22Rv1 (cell line): Measurements from ENCODE around the gene DLG1.

ENCODE experiments used
- H3K27ac ChIP-seq: fragments of 450-650 bp; 2 replicates; pipeline ENCODE4 v1.5.1; 2017
- ZFX ChIP-seq: fragments of 450-650 bp; IDR thresholded peaks from 2 replicates; pipeline ENCODE4 v1.6.1; 2017; ENCODE audit warnings: antibody characterized with exemption, borderline replicate concordance
- TF ChIP-seq, protein P1 (sequence below): fragments of 450-650 bp; IDR thresholded peaks from 2 replicates; pipeline ENCODE4 v1.5.1; 2017; ENCODE audit warnings: mild to moderate bottlenecking

DLG1 gene

DNA sequence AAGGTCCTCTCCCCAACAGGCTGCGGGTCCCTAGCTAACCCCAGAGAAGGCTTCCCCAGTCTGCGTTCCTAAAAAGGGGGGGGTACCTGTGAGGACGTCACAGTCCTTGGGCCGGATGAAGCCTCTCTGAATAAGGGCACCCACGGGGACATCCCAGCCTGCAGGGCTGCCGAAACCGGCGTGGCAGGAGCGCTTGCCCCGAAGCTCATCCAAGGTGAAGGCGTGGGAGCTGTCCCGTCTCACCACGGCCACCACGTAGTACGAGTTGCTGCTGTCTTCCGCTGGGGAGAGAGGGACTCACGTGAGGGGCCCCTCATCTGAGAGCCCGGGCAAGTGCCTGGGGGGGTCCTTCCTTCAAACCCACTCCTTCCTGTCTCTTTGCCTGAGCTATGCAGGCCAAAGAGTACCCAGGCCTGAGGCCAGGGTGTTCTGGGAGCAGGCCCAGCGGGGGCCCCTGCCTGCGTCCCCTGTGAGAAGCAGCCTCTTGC, 288.8 kb downstream of the DLG1 start:
- H3K27ac ChIP-seq, result no peak overlapping the region
- TF ChIP-seq ZFX, result no peak
- TF ChIP-seq, protein P1, sequence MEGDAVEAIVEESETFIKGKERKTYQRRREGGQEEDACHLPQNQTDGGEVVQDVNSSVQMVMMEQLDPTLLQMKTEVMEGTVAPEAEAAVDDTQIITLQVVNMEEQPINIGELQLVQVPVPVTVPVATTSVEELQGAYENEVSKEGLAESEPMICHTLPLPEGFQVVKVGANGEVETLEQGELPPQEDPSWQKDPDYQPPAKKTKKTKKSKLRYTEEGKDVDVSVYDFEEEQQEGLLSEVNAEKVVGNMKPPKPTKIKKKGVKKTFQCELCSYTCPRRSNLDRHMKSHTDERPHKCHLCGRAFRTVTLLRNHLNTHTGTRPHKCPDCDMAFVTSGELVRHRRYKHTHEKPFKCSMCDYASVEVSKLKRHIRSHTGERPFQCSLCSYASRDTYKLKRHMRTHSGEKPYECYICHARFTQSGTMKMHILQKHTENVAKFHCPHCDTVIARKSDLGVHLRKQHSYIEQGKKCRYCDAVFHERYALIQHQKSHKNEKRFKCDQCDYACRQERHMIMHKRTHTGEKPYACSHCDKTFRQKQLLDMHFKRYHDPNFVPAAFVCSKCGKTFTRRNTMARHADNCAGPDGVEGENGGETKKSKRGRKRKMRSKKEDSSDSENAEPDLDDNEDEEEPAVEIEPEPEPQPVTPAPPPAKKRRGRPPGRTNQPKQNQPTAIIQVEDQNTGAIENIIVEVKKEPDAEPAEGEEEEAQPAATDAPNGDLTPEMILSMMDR, result no peak

DNA sequence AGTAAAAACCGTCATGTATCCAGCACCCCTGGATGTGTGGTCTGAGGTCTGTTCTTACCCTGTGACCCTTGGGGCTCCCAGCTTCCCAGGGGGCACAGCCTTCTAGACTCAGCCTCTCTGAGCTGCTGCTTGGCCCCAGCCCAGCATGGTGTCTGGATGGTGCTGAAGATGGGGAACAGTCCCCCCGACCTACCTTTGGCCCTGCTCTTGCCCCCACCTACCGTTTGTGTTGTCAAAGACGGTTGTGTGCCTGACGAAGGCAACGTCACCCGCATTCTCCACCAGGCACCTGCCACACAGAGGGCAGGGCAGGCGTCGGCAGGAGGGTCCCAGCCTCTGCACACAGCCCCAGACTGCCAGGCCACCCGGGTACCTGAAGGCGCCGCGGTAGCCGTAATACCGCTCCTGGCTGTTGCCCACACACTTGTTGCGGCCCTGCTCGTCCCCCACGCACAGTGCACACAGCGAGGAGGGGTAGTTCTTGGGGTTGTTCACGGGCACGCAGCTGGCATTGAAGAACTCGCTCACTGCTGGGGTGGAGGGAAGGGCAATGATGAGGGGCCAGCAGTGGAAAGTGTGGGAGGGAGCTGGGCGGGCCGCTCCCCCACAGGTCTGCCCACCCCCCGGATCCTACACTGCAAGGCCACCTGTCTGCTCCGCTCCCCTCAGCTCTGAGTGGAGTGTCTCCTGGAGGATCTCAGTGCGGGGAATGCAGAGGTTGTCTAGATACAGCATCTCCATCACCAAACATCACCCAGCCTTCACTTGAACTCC, 289.8 kb downstream of the DLG1 start:
- TF ChIP-seq, protein P1, result no peak
- no peak for TF ChIP-seq ZFX
- H3K27ac ChIP-seq, result no peak overlapping the region

DNA sequence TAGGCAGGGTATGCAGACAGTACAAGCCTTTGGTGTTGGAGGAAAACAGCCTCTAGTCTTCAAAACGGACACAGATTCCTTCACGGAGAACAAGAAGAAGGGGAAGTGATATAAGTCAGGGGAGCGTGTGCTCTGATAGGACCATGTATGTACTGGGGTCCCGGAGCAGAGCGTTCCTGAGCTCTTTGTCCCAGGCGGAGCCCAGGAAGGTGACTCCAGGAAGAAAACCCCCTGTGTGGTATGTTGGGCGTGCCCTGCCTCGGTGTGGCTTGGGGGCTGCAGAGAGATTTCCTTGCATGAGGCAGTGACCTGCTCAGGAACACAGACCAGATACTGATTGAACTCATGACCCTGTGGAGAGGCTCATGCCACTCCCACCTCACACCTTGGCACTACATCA, 290.5 kb downstream of the DLG1 start:
- TF ChIP-seq, protein P1, result no peak
- no peak overlapping the region for H3K27ac ChIP-seq

DNA sequence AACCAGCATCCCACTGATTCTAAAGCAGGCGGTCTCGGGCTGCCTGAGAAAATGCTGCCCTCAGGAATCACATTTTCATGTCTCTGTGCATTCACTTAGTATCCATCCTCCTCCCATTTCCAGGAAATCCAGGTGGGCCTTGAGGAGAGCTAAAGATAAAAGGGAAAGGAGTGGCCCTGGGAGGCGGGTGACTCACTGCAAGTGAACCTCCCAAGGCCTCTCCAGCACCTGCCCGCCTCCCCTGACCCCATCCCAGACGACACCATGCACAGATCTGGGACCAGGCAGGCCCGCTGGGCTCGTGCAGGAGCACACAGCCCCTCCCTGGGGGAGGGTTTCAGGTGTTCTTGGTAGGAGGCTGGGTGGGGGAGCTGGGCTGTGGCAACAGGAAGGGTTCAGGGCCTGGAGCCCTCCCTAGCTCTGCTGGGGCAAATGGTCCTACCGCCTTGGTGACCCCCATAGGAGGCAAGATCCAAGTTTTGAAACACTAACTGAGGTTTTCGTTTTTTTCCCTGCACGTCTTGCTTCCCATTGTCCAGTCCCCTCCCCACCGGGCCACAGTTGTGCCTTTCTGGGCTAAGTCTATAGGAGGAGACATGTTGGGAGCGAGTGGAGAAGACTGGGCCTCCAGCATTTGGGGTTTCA, 291.0 kb downstream of the DLG1 start:
- TF ChIP-seq ZFX, result no peak
- TF ChIP-seq, protein P1, result no peak
- H3K27ac ChIP-seq, result no peak overlapping the region

DNA sequence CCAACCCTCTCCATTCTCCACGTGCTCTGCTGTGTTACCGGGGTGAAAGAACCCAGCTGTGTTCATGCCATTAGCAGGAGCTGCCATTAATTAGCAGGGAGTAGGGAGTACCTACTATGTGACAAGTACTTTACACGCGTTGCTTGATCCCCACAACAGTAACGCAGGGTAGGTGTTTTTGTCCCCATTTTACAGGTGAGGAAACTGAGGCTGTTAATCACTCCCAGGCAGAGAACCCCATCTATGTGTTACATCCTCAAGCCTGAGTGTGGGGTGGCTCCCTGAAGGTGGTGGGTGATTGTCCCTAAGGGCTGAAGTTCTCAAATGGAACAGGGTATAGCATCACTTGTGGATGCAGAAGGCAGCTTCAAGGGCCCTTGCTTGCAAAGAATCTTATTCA, 291.6 kb downstream of the DLG1 start:
- no peak for TF ChIP-seq ZFX
- TF ChIP-seq, protein P1, result no peak
- no peak overlapping the region for H3K27ac ChIP-seq

DNA sequence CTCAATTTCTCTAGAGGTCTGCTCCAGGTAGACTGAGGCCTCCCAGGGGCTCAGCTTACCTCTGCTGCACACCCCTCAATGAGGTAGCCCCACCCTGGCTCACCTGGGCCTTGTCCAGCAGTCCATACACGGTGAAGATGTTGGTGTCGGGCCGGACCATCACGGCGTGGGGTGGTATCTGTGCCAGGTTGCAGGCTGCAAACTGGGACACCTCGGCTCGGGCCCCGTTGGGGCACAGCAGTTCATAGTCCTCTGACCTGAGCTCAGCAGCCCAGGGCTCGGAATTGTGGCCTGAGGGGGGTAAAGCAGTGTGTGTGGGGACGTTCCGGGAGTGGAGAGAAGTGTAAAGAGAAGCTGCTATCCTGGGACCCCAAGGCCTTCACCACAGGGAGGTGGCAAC, 292.0 kb downstream of the DLG1 start:
- no peak for TF ChIP-seq ZFX
- TF ChIP-seq, protein P1, result no peak
- no peak overlapping the region for H3K27ac ChIP-seq
